ENCODE data around the gene FARP2. TPM values are rescaled to one million over a fixed set of nuclear protein-coding genes. Genes with fewer than 3 reads are reported as not detected.

Gene FARP2
- total RNA-seq, 2 experiments from 2014 or later = 17.2 to 18.3 TPM

GRCh38 chr2:241498115-241499070, 142.3 kb downstream of the FARP2 start:
- Mint-ChIP-seq H3K27ac (no peak overlapping the region), H3K36me3 (ENCODE audit: low read depth) (peaks cover 21% of the 10 kb centered on the region), H3K27me3 (no peaks in the 10 kb centered on the region), H3K4me3 (no peak overlapping the region), H3K9me3 (no peaks in the 10 kb centered on the region), H3K4me1 (ENCODE audit: low read depth) (no peaks in the 10 kb centered on the region)
- no peaks in the 10 kb centered on the region for H3K4me1 ChIP-seq (ENCODE audit: insufficient read depth, low read length)
- DNase-seq = no peak
- no peak overlapping the region for H3K4me3 ChIP-seq (ENCODE audit: low read length)
- POLR2A ChIA-PET = interaction anchor here (1.3 kb wide), 1 partner anchor 9 kb away, joined by 3 read pairs; no protein-coding TSS in a partner anchor
- H3K9me3 ChIP-seq (ENCODE audit: control insufficient read depth in 1 of 2, insufficient read depth in 1 of 2, low read length in 2 of 2) = peaks cover 0 to 6% of the 10 kb centered on the region in 2 experiments
- TF ChIP-seq CTCF (IDR thresholded peaks at IDR 0.05) = no peak
- H3K27ac ChIP-seq (ENCODE audit: low read depth in 1 of 2, low read length in 2 of 2) = peak overlapping the region in 1 of 2 donors; percentile 82
- peaks cover 0 to 2% of the 10 kb centered on the region in 2 experiments for H3K27me3 ChIP-seq (ENCODE audit: control insufficient read depth in 1 of 2, insufficient read depth in 2 of 2, low read length in 2 of 2)
- H3K36me3 ChIP-seq (ENCODE audit: insufficient read depth, low read length) = peaks cover 45% of the 10 kb centered on the region
- no peak for ATAC-seq (ENCODE audit: poor library complexity)
- CTCF ChIA-PET = no interaction called here
- intact Hi-C loops (cut with DNase I, micrococcal nuclease) = no loop called here

- no peaks in the 10 kb centered on the region for H3K4me1 ChIP-seq (ENCODE audit: insufficient read depth, low read length)
- Mint-ChIP-seq H3K9me3 (no peaks in the 10 kb centered on the region), H3K36me3 (ENCODE audit: low read depth) (peaks cover 15% of the 10 kb centered on the region), H3K4me3 (no peak overlapping the region), H3K4me1 (ENCODE audit: low read depth) (no peaks in the 10 kb centered on the region), H3K27me3 (no peaks in the 10 kb centered on the region), H3K27ac (no peak overlapping the region)
- H3K27ac ChIP-seq (ENCODE audit: low read depth in 1 of 2, low read length in 2 of 2) = peak overlapping the region in 1 of 2 donors; percentile 82
- CTCF ChIA-PET = no interaction called here
- peaks cover 0 to 2% of the 10 kb centered on the region in 2 experiments for H3K27me3 ChIP-seq (ENCODE audit: control insufficient read depth in 1 of 2, insufficient read depth in 2 of 2, low read length in 2 of 2)
- TF ChIP-seq CTCF (IDR thresholded peaks at IDR 0.05) = no peak
- no peak overlapping the region for H3K4me3 ChIP-seq (ENCODE audit: low read length)
- intact Hi-C loops (cut with DNase I, micrococcal nuclease) = no loop called here
- POLR2A ChIA-PET = interaction anchor here (1.3 kb wide), 1 partner anchor 8 kb away, joined by 3 read pairs; no protein-coding TSS in a partner anchor
- DNase-seq = no peak
- peaks cover 44% of the 10 kb centered on the region for H3K36me3 ChIP-seq (ENCODE audit: insufficient read depth, low read length)
- no peak for ATAC-seq (ENCODE audit: poor library complexity)
- peaks cover 0 to 6% of the 10 kb centered on the region in 2 experiments for H3K9me3 ChIP-seq (ENCODE audit: control insufficient read depth in 1 of 2, insufficient read depth in 1 of 2, low read length in 2 of 2)
Measured at GRCh38 chr2:241499146-241499965, 143.3 kb downstream of the FARP2 start.

GRCh38 chr2:241500016-241500415, 143.9 kb downstream of the FARP2 start:
- intact Hi-C loops (cut with DNase I, micrococcal nuclease) = loop anchor here (5.0 to 10.0 kb wide), 2 partner anchors 115 to 377 kb away; no protein-coding TSS in a partner anchor
- no peak for DNase-seq
- H3K4me1 ChIP-seq (ENCODE audit: insufficient read depth, low read length) = no peaks in the 10 kb centered on the region

More at GRCh38 chr2:241500016-241500415, 143.9 kb downstream of the FARP2 start:
- H3K27me3 ChIP-seq (ENCODE audit: control insufficient read depth in 1 of 2, insufficient read depth in 2 of 2, low read length in 2 of 2) = peaks cover 0 to 2% of the 10 kb centered on the region in 2 experiments
- no peak for ATAC-seq (ENCODE audit: poor library complexity)
- POLR2A ChIA-PET = no interaction called here
- no peaks in the 10 kb centered on the region for H3K4me1 Mint-ChIP-seq (ENCODE audit: low read depth)
- H3K4me3 Mint-ChIP-seq = no peak overlapping the region
- H3K36me3 ChIP-seq (ENCODE audit: insufficient read depth, low read length) = peaks cover 38% of the 10 kb centered on the region
- no peaks in the 10 kb centered on the region for H3K27me3 Mint-ChIP-seq
- no peak overlapping the region for H3K27ac ChIP-seq (ENCODE audit: low read depth in 1 of 2, low read length in 2 of 2)
- TF ChIP-seq CTCF (IDR thresholded peaks at IDR 0.05) = no peak
- no peak overlapping the region for H3K4me3 ChIP-seq (ENCODE audit: low read length)
- peaks cover 0 to 6% of the 10 kb centered on the region in 2 experiments for H3K9me3 ChIP-seq (ENCODE audit: control insufficient read depth in 1 of 2, insufficient read depth in 1 of 2, low read length in 2 of 2)
- CTCF ChIA-PET = no interaction called here
- no peaks in the 10 kb centered on the region for H3K9me3 Mint-ChIP-seq
- H3K36me3 Mint-ChIP-seq (ENCODE audit: low read depth) = peaks cover 9% of the 10 kb centered on the region
- H3K27ac Mint-ChIP-seq = no peak overlapping the region
